Sigmoid colon (tissue), 7 donors: Measurements from ENCODE around the gene MYPN. TPM values are rescaled to one million over a fixed set of nuclear protein-coding genes. Genes with fewer than 3 reads are reported as not detected.

Experiments used
- DNase-seq: peaks from one replicate; pipeline ENCODE4 v3.0.0-alpha.2; 2019
- H3K27ac ChIP-seq, 4 donors: fragments of 200-600 bp; sonication (generic); one replicate each; pipeline ENCODE4 v1.5.1; 2016 to 2019; ENCODE audit warnings: mild to moderate bottlenecking in 1 of 4
- H3K27me3 ChIP-seq, 3 donors: fragments of 200-600 bp; sonication (generic); one replicate each; pipeline ENCODE4 v1.5.1; 2019; ENCODE audit warnings: mild to moderate bottlenecking in 1 of 3
- H3K36me3 ChIP-seq, 4 donors: fragments of 200-600 bp; sonication (generic); one replicate each; pipeline ENCODE4 v1.5.1; 2016 to 2019
- H3K4me1 ChIP-seq, 4 donors: fragments of 200-600 bp; sonication (generic); one replicate each; pipeline ENCODE4 v1.5.1; 2017 to 2019
- H3K4me3 ChIP-seq, 4 donors: fragments of 200-600 bp; sonication (generic); one replicate each; pipeline ENCODE4 v1.5.1; 2017 to 2019; ENCODE audit warnings: mild to moderate bottlenecking in 2 of 4, moderate library complexity in 1 of 4
- H3K9me3 ChIP-seq, 4 donors: fragments of 200-600 bp in 3 of 4; sonication (generic) in 3 of 4; one replicate each; pipeline versions ENCODE4 v1.5.1 to v1.6.1; 2013 to 2019
- EP300 ChIP-seq, 4 donors: sonication (generic); formaldehyde crosslinking; IDR thresholded peaks; one replicate each; pipeline ENCODE4 v1.6.1; 2017; ENCODE audit warnings: antibody characterized with exemption in 4 of 4
- POLR2A ChIP-seq, 2 donors: fragments of 450-650 bp; IDR thresholded peaks; one replicate each; pipeline ENCODE4 v1.6.1; 2016; ENCODE audit warnings: antibody characterized with exemption in 2 of 2, mild to moderate bottlenecking in 2 of 2, moderate library complexity in 2 of 2
- POLR2AphosphoS5 ChIP-seq, 4 donors: sonication (generic); formaldehyde crosslinking; IDR thresholded peaks; one replicate each; pipeline ENCODE4 v1.6.1; 2017; ENCODE audit warnings: antibody characterized with exemption in 4 of 4
- WGBS, 2 donors: extraction: QIAGEN DNeasy Blood & Tissue Kit; methylation state at CpG; one replicate each; pipeline ENCODE4 v1.1.7; 2013; 5-methylcytosine and 5-hydroxymethylcytosine counted together
- intact Hi-C: fragments of 100-400 bp; cut with DNase I; formaldehyde crosslinking; loops from one replicate; pipeline ENCODE4 v1.15.1; 2023
- polyA plus RNA-seq, 3 donors: library from polyadenylated mRNA; stranded (reverse); fragments of 200-250 nt; gene quantifications; one replicate each; pipeline ENCODE4 v1.2.3, GENCODE V29; 2013
- total RNA-seq, 4 donors: library from RNA; depleted of rRNA; stranded (reverse); fragments of >200 nt; gene quantifications; one replicate each; pipeline ENCODE4 v1.1.0, GENCODE V29; 2016
- TF ChIP-seq, protein P1 (sequence below), 4 experiments: fragments of 450-650 bp in 3 of 4; fragments of 200-600 bp in 1 of 4; IDR thresholded peaks; one replicate each; pipeline ENCODE4 v1.5.1; 2016 to 2019; ENCODE audit warnings: antibody characterized with exemption in 4 of 4, mild to moderate bottlenecking in 3 of 4, moderate library complexity in 2 of 4
- donor health status: healthy with polysubstance abuse.
- donor health status: Bipolar disorder and iron deficiency.
- donor health status: healthy.

The MYPN gene
- total and polyA plus RNA-seq, 7 donors, result 0.23 to 1.6 (median 0.60) TPM; not detected in 4

GRCh38 chr10:68135362-68135761, 26.1 kb downstream of the MYPN start:
- 88 to 94% methylated on average over 1 of the region's 1 CpG for WGBS, 2 donors
- H3K36me3 ChIP-seq, result no peaks in the 10 kb centered on the region
- intact Hi-C loops, result no loop called here
- H3K4me1 ChIP-seq, result peaks cover 0 to 20% (median 16%) of the 10 kb centered on the region in 4 donors
- DNase-seq, result no peak
- H3K27ac ChIP-seq, result peak overlapping the region in 3 of 4 donors; percentile 44 to 68 (median 68)
- H3K4me3 ChIP-seq, result no peak overlapping the region
- H3K9me3 ChIP-seq, result no peaks in the 10 kb centered on the region
- no peaks in the 10 kb centered on the region for H3K27me3 ChIP-seq
- TF ChIP-seq POLR2AphosphoS5 (IDR thresholded peaks at IDR 0.05), result no peak
- TF ChIP-seq POLR2A (IDR thresholded peaks at IDR 0.05), result no peak
- TF ChIP-seq, protein P1, sequence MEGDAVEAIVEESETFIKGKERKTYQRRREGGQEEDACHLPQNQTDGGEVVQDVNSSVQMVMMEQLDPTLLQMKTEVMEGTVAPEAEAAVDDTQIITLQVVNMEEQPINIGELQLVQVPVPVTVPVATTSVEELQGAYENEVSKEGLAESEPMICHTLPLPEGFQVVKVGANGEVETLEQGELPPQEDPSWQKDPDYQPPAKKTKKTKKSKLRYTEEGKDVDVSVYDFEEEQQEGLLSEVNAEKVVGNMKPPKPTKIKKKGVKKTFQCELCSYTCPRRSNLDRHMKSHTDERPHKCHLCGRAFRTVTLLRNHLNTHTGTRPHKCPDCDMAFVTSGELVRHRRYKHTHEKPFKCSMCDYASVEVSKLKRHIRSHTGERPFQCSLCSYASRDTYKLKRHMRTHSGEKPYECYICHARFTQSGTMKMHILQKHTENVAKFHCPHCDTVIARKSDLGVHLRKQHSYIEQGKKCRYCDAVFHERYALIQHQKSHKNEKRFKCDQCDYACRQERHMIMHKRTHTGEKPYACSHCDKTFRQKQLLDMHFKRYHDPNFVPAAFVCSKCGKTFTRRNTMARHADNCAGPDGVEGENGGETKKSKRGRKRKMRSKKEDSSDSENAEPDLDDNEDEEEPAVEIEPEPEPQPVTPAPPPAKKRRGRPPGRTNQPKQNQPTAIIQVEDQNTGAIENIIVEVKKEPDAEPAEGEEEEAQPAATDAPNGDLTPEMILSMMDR (IDR thresholded peaks at IDR 0.05), result no peak
- no peak for TF ChIP-seq EP300 (IDR thresholded peaks at IDR 0.05)

GRCh38 chr10:68135922-68136792, 26.9 kb downstream of the MYPN start:
- intact Hi-C loops, result no loop called here
- Histone ChIP-seq H3K4me1 (peaks cover 0 to 20% (median 16%) of the 10 kb centered on the region in 4 donors), H3K9me3 (no peaks in the 10 kb centered on the region), H3K36me3 (no peaks in the 10 kb centered on the region), H3K27me3 (no peaks in the 10 kb centered on the region), H3K27ac (peak overlapping the region in 3 of 4 donors; percentile 55 to 68 (median 68)), H3K4me3 (no peak overlapping the region)
- TF ChIP-seq EP300 (IDR thresholded peaks at IDR 0.05) (no peak), POLR2A (IDR thresholded peaks at IDR 0.05) (no peak), POLR2AphosphoS5 (IDR thresholded peaks at IDR 0.05) (no peak)
- TF ChIP-seq, protein P1 (IDR thresholded peaks at IDR 0.05), result no peak
- no peak for DNase-seq
- 51 to 64% methylated on average over 8 of the region's 8 CpGs for WGBS, 2 donors

DNA sequence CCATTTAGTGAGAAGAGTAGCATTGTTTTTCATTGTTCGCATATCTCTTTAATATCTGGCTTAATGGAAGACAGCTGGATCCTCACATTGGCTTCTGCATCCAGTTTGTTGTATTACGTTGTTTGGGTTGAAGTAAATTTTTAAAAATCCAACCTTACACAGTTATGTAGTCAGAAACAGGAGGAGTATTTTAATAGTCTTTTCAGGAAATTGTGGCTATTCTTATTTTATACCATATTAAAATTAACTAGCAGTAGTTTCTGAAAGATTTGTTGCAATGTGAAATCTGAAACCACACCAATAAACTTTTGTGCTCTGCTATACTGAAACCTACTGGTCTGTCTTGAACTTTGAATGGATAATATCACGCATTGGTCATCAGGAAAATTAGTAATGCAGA, 27.9 kb downstream of the MYPN start:
- TF ChIP-seq POLR2AphosphoS5 (IDR thresholded peaks at IDR 0.05) (no peak), POLR2A (IDR thresholded peaks at IDR 0.05) (no peak), EP300 (IDR thresholded peaks at IDR 0.05) (no peak)
- TF ChIP-seq, protein P1 (IDR thresholded peaks at IDR 0.05), result no peak
- no peaks in the 10 kb centered on the region for H3K36me3 ChIP-seq
- no peaks in the 10 kb centered on the region for H3K27me3 ChIP-seq
- intact Hi-C loops, result no loop called here
- peak overlapping the region in 1 of 4 donors; percentile 68 for H3K27ac ChIP-seq
- no peak overlapping the region for H3K4me3 ChIP-seq
- peaks cover 0 to 20% (median 16%) of the 10 kb centered on the region in 4 donors for H3K4me1 ChIP-seq
- DNase-seq, result no peak
- no peaks in the 10 kb centered on the region for H3K9me3 ChIP-seq
- 86 to 93% methylated on average over 3 of the region's 3 CpGs for WGBS, 2 donors

GRCh38 chr10:68138526-68138925, 29.2 kb downstream of the MYPN start:
- H3K27me3 ChIP-seq, result no peaks in the 10 kb centered on the region
- peaks cover 0 to 20% (median 16%) of the 10 kb centered on the region in 4 donors for H3K4me1 ChIP-seq
- no peaks in the 10 kb centered on the region for H3K36me3 ChIP-seq
- TF ChIP-seq POLR2A (IDR thresholded peaks at IDR 0.05) (no peak), EP300 (IDR thresholded peaks at IDR 0.05) (no peak), POLR2AphosphoS5 (IDR thresholded peaks at IDR 0.05) (no peak)
- TF ChIP-seq, protein P1 (IDR thresholded peaks at IDR 0.05), result no peak
- no peak for DNase-seq
- H3K4me3 ChIP-seq, result no peak overlapping the region
- intact Hi-C loops, result no loop called here
- no peak overlapping the region for H3K27ac ChIP-seq
- no peaks in the 10 kb centered on the region for H3K9me3 ChIP-seq
